NCI-H2171 treated with DMSO at 0.1 percent for 48 hours (cell line): ENCODE measurements around the gene CYSTM1.

Experiments used
- DNase-seq: peaks from one replicate; lab custom pipeline; 2025; lab: John Stamatoyannopoulos, UW

CYSTM1 gene

DNA sequence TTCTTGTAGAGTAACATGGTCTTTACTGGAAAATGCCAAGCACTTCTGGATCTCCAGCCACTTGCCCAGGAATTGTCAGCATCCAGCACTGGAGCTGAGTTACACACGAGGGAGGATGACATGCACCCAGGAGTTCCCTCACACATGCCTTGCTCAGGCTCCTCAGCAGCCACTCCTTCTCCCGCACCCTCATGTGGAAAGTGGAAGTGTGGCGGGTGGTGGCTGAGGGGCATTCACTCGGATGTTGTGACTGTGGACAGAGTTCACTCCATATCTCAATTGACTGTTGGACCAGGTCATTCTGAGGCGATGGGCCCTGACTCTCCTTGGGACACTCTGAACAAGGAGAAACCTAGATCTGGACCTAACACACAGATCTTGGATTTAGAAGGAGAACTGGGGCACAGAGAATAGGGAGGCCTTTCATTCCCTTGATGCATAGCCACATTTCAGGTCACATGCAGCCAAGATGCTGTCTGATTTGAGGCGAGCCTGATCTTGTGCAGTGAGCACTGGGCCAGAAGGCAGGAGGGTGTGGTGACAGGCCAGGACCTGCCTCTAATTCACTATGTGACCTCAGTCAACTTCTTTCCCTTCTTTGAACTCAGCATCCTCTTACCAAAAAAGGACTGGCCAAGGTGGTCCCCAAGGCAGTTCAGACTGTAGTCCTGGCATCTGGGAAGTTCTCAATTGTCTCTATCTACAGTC is 62.1 kb downstream of the CYSTM1 start:
- peak; percentile 48 for DNase-seq

DNA sequence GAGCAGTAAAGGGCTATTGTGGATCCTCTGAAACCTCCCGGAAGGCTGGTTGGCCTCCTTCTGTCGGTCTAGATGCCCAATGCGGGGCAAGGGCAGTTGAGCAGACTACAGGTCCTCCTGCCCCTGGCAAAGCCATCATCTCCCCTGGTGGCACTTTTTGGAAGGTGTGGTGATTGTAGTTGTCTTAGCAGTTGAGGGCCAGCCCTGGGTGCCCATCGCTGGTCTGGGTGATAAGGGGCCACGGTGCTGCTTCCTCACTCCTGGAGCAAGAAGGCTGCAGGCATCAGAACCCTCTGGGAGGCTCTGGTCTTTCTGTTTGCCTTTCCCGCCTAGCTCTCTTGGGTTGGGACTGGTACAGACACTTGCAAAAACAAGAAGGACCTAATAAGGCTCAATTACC is 63.8 kb downstream of the CYSTM1 start:
- no peak for DNase-seq

GRCh38 chr5:140239461-140239860 is 64.5 kb downstream of the CYSTM1 start:
- DNase-seq, result no peak

- no peak for DNase-seq
Observed at GRCh38 chr5:140239939-140240700, 65.1 kb downstream of the CYSTM1 start.

GRCh38 chr5:140240987-140241706 is 66.2 kb downstream of the CYSTM1 start:
- peak; percentile 34 for DNase-seq

- DNase-seq, result no peak
Observed at GRCh38 chr5:140242099-140242498, 67.1 kb downstream of the CYSTM1 start.

- no peak for DNase-seq
Observed at GRCh38 chr5:140242890-140243585, 68.0 kb downstream of the CYSTM1 start.

- no peak for DNase-seq
Observed at GRCh38 chr5:140243706-140244250, 68.8 kb downstream of the CYSTM1 start.

- DNase-seq, result peak; percentile 3
Observed at GRCh38 chr5:140244525-140245025, 69.6 kb downstream of the CYSTM1 start.

GRCh38 chr5:140245341-140245740 is 70.4 kb downstream of the CYSTM1 start:
- no peak for DNase-seq

- no peak for DNase-seq
Observed at GRCh38 chr5:140245926-140246325, 70.9 kb downstream of the CYSTM1 start.

- no peak for DNase-seq
Observed at GRCh38 chr5:140246378-140247122, 71.6 kb downstream of the CYSTM1 start.

DNA sequence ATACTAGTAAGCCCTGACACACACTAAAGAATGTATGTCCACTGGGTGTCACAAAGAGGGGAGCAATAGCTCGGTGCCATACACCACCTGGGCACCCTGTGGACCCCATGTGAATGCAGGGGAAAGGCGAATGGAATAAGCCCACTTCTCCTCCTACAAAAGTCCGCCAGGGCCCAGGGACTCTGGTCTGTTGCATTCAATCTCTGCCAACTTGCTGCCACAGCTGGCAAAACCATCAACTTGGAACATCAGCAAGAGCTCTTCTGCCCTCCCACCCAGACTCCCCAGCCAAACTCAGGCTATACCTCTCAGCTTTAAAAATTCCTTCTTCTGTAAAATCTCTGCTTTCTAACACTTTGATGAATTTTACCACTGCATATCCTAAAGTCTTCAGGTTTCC is 73.4 kb downstream of the CYSTM1 start:
- DNase-seq, result no peak

DNA sequence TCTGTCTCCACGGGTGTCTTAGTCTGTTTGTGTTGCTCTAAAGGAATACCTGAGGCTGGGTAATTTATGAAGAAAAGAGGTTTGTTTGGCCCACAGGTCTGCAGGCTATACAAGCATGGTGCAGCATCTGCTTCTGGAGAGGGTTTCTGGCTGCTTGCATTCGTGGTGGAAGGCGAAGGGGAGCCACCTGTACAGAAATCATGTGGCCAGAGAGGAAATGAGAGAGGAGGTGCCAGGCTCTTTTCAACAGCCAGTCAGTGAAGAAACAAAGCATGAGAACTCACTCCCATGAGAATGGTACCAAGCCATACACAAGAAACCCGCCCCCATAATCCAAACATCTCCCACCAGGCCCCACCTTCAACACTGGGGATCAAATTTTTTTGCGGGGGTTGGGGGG is 74.5 kb downstream of the CYSTM1 start:
- no peak for DNase-seq

GRCh38 chr5:140250386-140250785 is 75.4 kb downstream of the CYSTM1 start:
- no peak for DNase-seq

GRCh38 chr5:140251527-140251973 is 76.6 kb downstream of the CYSTM1 start:
- DNase-seq, result no peak

GRCh38 chr5:140252470-140253126 is 77.6 kb downstream of the CYSTM1 start:
- DNase-seq, result no peak

GRCh38 chr5:140253985-140254384 is 79.0 kb downstream of the CYSTM1 start:
- DNase-seq, result no peak

- no peak for DNase-seq
Observed at GRCh38 chr5:140255460-140256157, 80.6 kb downstream of the CYSTM1 start.

DNA sequence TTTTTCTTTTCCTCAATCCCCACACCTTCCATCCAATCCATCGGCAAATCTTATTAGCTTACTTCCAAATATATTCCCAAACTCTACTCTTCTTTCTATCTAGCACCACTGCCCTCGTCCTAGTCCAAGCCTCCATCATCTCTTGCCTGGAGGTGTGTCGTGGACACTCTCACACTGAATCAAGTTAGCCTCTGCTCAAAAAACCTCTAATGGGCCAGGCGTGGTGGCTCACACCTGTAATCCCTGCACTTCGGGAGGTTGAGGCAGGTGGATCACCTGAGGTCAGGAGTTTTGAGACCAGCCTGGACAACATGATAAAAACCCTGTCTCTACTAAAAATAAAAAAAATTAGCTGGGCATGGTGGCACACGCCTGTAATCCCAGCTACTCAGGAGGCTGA is 81.7 kb downstream of the CYSTM1 start:
- no peak for DNase-seq
